LHCN-M2 (cell line): ENCODE results near the gene DZANK1. TPM values are rescaled to one million over a fixed set of nuclear protein-coding genes. Genes with fewer than 3 reads are reported as not detected.
"Not testable (repeated sequence)": the region's sequence is repeated elsewhere in the genome, so short reads cannot be mapped to it uniquely, and the experiment has no call there.

Experiments used
- DNase-seq: peaks from one replicate; pipeline ENCODE4 v3.0.0-alpha.2; 2012; ENCODE audit warnings: low read depth
- polyA plus RNA-seq: library from polyadenylated mRNA; unstranded; fragments of >200 nt; gene quantifications from one replicate; pipeline ENCODE4 v1.2.1, GENCODE V29; 2012; ENCODE audit warnings: missing spikeins
- total RNA-seq: library from RNA; depleted of rRNA; stranded (reverse); fragments of >200 nt; gene quantifications from 2 replicates; pipeline ENCODE4 v1.2.3, GENCODE V29; 2014; rRNA removed

DZANK1 gene
- total RNA-seq, result 1.2 and 2.2 TPM in 2 replicates
- polyA plus RNA-seq, result 0.84 TPM

DNA sequence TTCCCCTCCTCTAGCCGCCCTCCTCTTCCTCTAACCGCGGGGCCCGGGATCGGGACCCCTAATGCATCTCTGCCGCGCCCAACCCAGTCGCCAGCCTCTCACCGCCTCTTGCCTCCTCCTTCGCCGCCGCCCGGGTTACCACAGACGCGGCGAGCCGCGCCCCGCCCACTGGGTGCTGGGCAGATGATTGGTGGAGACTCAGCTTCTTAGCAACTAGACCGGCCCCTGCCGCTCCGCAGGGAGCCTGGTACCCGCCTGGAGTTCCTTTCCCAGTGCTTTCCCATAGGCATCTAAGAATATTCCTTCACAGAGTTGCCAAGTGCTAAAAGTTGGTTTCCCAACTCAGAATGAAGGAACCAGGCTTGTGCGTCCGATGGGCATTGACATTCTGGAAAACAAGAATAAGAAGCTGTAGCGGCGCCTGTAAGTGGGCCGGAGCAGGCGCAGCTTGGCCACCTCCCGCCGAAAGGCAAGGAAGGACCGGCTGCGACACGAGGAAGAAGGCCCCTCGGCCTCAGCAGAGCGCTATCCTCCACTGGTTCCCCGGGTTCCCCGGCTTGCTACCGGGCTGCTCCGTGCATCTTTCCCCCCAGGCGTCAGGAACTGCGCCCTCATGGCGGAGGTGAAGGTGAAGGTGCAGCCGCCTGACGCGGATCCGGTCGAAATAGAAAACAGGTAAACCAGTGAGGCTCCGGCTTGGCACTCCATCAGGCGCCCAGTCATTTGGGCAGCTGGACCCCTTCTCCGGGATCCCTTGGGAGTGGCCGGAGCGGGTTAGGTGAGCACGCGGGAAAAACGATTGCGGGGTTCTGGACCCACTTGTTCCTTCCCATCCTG, at the start of gene DZANK1, which contains the start of gene POLR3F:
TSS of gene DZANK1 (minus strand) at position 137 of the 837 bp plus-strand sequence. CDS start 1,672 bp downstream, outside the sequence.
TSS of gene POLR3F (plus strand) at position 497 of the 837 bp plus-strand sequence. CDS start at position 614, 117 bp downstream.
- DNase-seq, result peak; percentile 93

DNA sequence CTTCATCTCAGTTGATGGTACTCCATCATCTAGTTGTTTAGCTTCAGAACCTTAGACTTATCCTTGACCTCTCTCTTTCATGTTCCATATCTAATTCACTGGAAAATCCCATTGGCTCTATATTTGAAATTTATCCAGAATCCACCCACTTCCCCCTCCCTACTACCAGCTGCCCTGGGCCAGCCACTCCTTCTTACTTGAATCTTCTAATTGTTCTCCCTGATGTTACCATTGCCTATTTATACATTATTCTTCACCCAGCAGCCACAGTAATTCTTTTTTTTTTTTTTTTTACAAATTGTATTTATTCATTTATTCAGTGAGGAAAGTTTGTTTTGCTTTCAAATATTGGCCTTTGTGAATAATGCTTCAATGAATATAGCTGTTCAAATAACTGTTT, 49.1 kb upstream of the DZANK1 start:
- DNase-seq, result no peak

GRCh38 chr20:18514127-18514526, 47.3 kb upstream of the DZANK1 start:
- DNase-seq, result no peak

GRCh38 chr20:18513208-18513607, 46.4 kb upstream of the DZANK1 start:
- no peak for DNase-seq

- DNase-seq, result no peak
Measured at GRCh38 chr20:18511571-18511970, 44.7 kb upstream of the DZANK1 start.

- peak; percentile 95 for DNase-seq
Measured at GRCh38 chr20:18507218-18508191, 40.7 kb upstream of the DZANK1 start, which contains the start of gene SEC23B. SEC23B (plus strand) TSS chr20:18507940; CDS start chr20:18510836, 2,896 bp downstream.

- DNase-seq, result no peak
Measured at GRCh38 chr20:18506744-18507143, 39.9 kb upstream of the DZANK1 start.

GRCh38 chr20:18504479-18505060, 37.7 kb upstream of the DZANK1 start:
- DNase-seq, result no peak

GRCh38 chr20:18501672-18502071, 34.8 kb upstream of the DZANK1 start:
- DNase-seq, result not testable (repeated sequence)

GRCh38 chr20:18497603-18498002, 30.8 kb upstream of the DZANK1 start:
- no peak for DNase-seq

- DNase-seq, result peak; percentile 77
Measured at GRCh38 chr20:18496740-18497592, 30.1 kb upstream of the DZANK1 start, which contains the start of gene RBBP9. RBBP9 (minus strand) TSS chr20:18497225; CDS start chr20:18497167, 58 bp downstream.

DNA sequence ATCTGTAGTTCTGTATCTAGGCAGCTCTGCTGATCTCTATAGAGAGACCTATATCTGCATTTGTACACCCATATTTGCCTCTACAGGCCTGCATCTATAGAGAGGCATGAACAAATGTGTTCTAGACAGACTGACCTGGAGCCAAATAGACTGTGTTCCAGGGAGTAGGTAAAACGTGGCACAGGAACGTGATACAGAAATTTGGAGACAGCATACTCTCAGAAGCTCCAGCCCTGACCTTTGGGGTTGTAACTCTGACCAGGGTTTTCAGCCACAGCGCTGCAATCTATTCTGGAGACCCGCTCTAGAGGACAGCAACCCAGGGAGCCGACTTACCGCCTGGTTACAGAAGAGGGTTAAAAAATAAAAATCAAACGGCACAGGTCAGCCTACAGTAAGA, 29.2 kb upstream of the DZANK1 start:
- DNase-seq, result peak; percentile 13

- DNase-seq, result no peak
Measured at GRCh38 chr20:18488301-18488700, 21.5 kb upstream of the DZANK1 start.

GRCh38 chr20:18481596-18481995, 14.8 kb upstream of the DZANK1 start:
- no peak for DNase-seq

- no peak for DNase-seq
Measured at GRCh38 chr20:18477821-18478220, 11.0 kb upstream of the DZANK1 start.

DNA sequence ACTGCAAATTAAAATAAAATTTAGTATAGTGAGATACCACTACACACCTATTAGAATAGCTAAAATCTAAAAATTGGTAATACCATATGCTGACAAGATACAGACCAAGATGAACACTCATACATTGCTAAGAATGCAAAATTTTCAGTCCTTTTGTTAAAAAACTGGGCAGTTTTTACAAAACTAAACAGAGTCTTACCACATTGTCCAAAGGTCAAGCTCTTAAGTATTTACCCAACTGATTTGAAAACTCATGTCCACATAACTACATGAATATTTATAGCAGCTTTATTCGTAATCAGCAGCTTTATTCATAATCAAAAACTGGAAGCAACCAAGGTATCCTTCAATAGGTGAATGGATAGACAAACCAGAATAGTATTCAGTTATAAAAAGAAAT, 10.4 kb upstream of the DZANK1 start:
- DNase-seq, result no peak

- DNase-seq, result no peak
Measured at GRCh38 chr20:18466574-18466893, 296 bp downstream of the DZANK1 start.

- DNase-seq, result no peak
Measured at GRCh38 chr20:18465536-18466200, 1.2 kb downstream of the DZANK1 start.

- no peak for DNase-seq
Measured at GRCh38 chr20:18456600-18456999, 10.2 kb downstream of the DZANK1 start.

GRCh38 chr20:18443886-18444285, 22.9 kb downstream of the DZANK1 start:
- peak; percentile 17 for DNase-seq
